HG03097 (cell line): ENCODE data around the gene NDUFB11.

Source experiments
- ATAC-seq: cut with Tn5 transposase; IDR thresholded peaks from one replicate; pipeline ENCODE4 v1.9.1; 2021; ENCODE audit not compliant: unreplicated experiment, low FRiP score

NDUFB11 gene

GRCh38 chrX:47093248-47093647, 51.3 kb downstream of the NDUFB11 start:
- no peak for ATAC-seq
